ENCODE results near the gene UBAC1.

The UBAC1 gene

GRCh38 chr9:135993409-135993742, 32.2 kb upstream of the UBAC1 start:
- DNase-seq: no peak

GRCh38 chr9:135992486-135993408, 31.6 kb upstream of the UBAC1 start:
- DNase-seq: peak in 1 of 2 donors; percentile 34

GRCh38 chr9:135991771-135992170, 30.6 kb upstream of the UBAC1 start:
- no peak for DNase-seq

GRCh38 chr9:135990468-135991429, 29.6 kb upstream of the UBAC1 start:
- DNase-seq: peak; percentile 53 to 64

- DNase-seq: peak in 1 of 2 donors; percentile 24
These were observed 28.7 kb upstream of the UBAC1 start for GRCh38 chr9:135989722-135990467.

- DNase-seq: no peak
These were observed 28.0 kb upstream of the UBAC1 start for GRCh38 chr9:135989157-135989556.

- DNase-seq: no peak
These were observed 27.3 kb upstream of the UBAC1 start for GRCh38 chr9:135988493-135988892.

GRCh38 chr9:135987838-135988404, 26.7 kb upstream of the UBAC1 start:
- DNase-seq: no peak

GRCh38 chr9:135986605-135987004, 25.4 kb upstream of the UBAC1 start:
- DNase-seq: no peak

- no peak for DNase-seq
These were observed 24.7 kb upstream of the UBAC1 start for GRCh38 chr9:135985889-135986288.

- no peak for DNase-seq
These were observed 24.2 kb upstream of the UBAC1 start for GRCh38 chr9:135985459-135985774.

- DNase-seq: no peak
These were observed 23.0 kb upstream of the UBAC1 start for GRCh38 chr9:135984072-135984710.

GRCh38 chr9:135983208-135984071, 22.3 kb upstream of the UBAC1 start:
- no peak for DNase-seq

GRCh38 chr9:135982499-135983207, 21.5 kb upstream of the UBAC1 start:
- no peak for DNase-seq

GRCh38 chr9:135980926-135981630, 19.9 kb upstream of the UBAC1 start:
- DNase-seq: no peak

- DNase-seq: no peak
These were observed 18.5 kb upstream of the UBAC1 start for GRCh38 chr9:135979547-135980166.

- DNase-seq: peak in 1 of 2 donors; percentile 43
These were observed 17.7 kb upstream of the UBAC1 start for GRCh38 chr9:135978642-135979546.

- no peak for DNase-seq
These were observed 15.8 kb upstream of the UBAC1 start for GRCh38 chr9:135976944-135977343.
